NCI-H2171 (cell line): ENCODE measurements around the gene STAT5A.

Experiments used
- DNase-seq: peaks from one replicate; lab custom pipeline; 2025; lab: John Stamatoyannopoulos, UW

The STAT5A gene

GRCh38 chr17:42268236-42268635 lies 20.1 kb upstream of the STAT5A start:
- DNase-seq: no peak

- DNase-seq: no peak
Observed at GRCh38 chr17:42270170-42270535, 18.1 kb upstream of the STAT5A start.

GRCh38 chr17:42270596-42270995 lies 17.7 kb upstream of the STAT5A start:
- DNase-seq: no peak

- DNase-seq: no peak
Observed at GRCh38 chr17:42271006-42271778, 17.1 kb upstream of the STAT5A start.

- no peak for DNase-seq
Observed at GRCh38 chr17:42271779-42272035, 16.6 kb upstream of the STAT5A start.

GRCh38 chr17:42272162-42272907 lies 16.0 kb upstream of the STAT5A start:
- DNase-seq: no peak

GRCh38 chr17:42273474-42274252 lies 14.6 kb upstream of the STAT5A start:
- DNase-seq: no peak

GRCh38 chr17:42274253-42274542 lies 14.1 kb upstream of the STAT5A start:
- no peak for DNase-seq

GRCh38 chr17:42274812-42275526 lies 13.3 kb upstream of the STAT5A start:
- DNase-seq: no peak

- DNase-seq: no peak
Observed at GRCh38 chr17:42275527-42276358, 12.6 kb upstream of the STAT5A start.

GRCh38 chr17:42276359-42276608 lies 12.0 kb upstream of the STAT5A start, which contains the start of gene STAT5B:
TSS of gene STAT5B (minus strand) at chr17:42276391. CDS start at chr17:42232127, 44,264 bp downstream.
- DNase-seq: peak; percentile 37

- no peak for DNase-seq
Observed at GRCh38 chr17:42276609-42277341, 11.5 kb upstream of the STAT5A start.

GRCh38 chr17:42277342-42277712 lies 11.0 kb upstream of the STAT5A start:
- DNase-seq: no peak

- no peak for DNase-seq
Observed at GRCh38 chr17:42279776-42280630, 8.3 kb upstream of the STAT5A start.

- peak; percentile 72 for DNase-seq
Observed at GRCh38 chr17:42281571-42282096, 6.7 kb upstream of the STAT5A start.

- no peak for DNase-seq
Observed at GRCh38 chr17:42282478-42283080, 5.7 kb upstream of the STAT5A start.

- DNase-seq: no peak
Observed at GRCh38 chr17:42283241-42284023, 4.9 kb upstream of the STAT5A start.

GRCh38 chr17:42284024-42284369 lies 4.3 kb upstream of the STAT5A start:
- no peak for DNase-seq

- DNase-seq: no peak
Observed at GRCh38 chr17:42284566-42284965, 3.7 kb upstream of the STAT5A start.
